C4-2B (cell line): ENCODE results near the gene ZNF813.

Source experiments
- ZFX ChIP-seq: fragments of 450-650 bp; IDR thresholded peaks from 2 replicates; pipeline ENCODE4 v1.6.1; 2017
- TF ChIP-seq, protein P1 (sequence below): fragments of 450-650 bp; conservative IDR thresholded peaks from 2 replicates; pipeline ENCODE4 v1.5.1; 2017; ENCODE audit warnings: mild to moderate bottlenecking

- TF ChIP-seq, protein P1, sequence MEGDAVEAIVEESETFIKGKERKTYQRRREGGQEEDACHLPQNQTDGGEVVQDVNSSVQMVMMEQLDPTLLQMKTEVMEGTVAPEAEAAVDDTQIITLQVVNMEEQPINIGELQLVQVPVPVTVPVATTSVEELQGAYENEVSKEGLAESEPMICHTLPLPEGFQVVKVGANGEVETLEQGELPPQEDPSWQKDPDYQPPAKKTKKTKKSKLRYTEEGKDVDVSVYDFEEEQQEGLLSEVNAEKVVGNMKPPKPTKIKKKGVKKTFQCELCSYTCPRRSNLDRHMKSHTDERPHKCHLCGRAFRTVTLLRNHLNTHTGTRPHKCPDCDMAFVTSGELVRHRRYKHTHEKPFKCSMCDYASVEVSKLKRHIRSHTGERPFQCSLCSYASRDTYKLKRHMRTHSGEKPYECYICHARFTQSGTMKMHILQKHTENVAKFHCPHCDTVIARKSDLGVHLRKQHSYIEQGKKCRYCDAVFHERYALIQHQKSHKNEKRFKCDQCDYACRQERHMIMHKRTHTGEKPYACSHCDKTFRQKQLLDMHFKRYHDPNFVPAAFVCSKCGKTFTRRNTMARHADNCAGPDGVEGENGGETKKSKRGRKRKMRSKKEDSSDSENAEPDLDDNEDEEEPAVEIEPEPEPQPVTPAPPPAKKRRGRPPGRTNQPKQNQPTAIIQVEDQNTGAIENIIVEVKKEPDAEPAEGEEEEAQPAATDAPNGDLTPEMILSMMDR, result no peak
- no peak for TF ChIP-seq ZFX
Measured at GRCh38 chr19:53538378-53539109, 71.0 kb downstream of the ZNF813 start.
